Breast epithelium (tissue), 4 donors: ENCODE results near the gene FNIP2. TPM values are rescaled to one million over a fixed set of nuclear protein-coding genes. Genes with fewer than 3 reads are reported as not detected.
"Not testable (repeated sequence)": the region's sequence is repeated elsewhere in the genome, so short reads cannot be mapped to it uniquely, and the experiment has no call there.

Experiments used
- DNase-seq, 2 donors: peaks; one replicate each; pipeline ENCODE4 v3.0.0-alpha.2; 2019; ENCODE audit warnings: low spot score in 2 of 2
- H3K27ac ChIP-seq, 2 donors: fragments of 200-600 bp; sonication (generic) in 1 of 2; one replicate each; pipeline ENCODE4 v1.5.1; 2016 to 2019; ENCODE audit warnings: mild to moderate bottlenecking in 1 of 2
- H3K27me3 ChIP-seq, 2 donors: fragments of 200-600 bp; sonication (generic) in 1 of 2; one replicate each; pipeline versions ENCODE4 v1.5.1 to v1.6.0; 2017 to 2019; ENCODE audit warnings: control low read depth in 1 of 2, mild to moderate bottlenecking in 1 of 2
- H3K36me3 ChIP-seq: fragments of 200-600 bp; one replicate; pipeline ENCODE4 v1.5.1; 2019
- H3K4me1 ChIP-seq, 2 donors: fragments of 200-600 bp; sonication (generic); one replicate each; pipeline ENCODE4 v1.5.1; 2016 to 2019; ENCODE audit warnings: control low read depth in 1 of 2
- H3K4me3 ChIP-seq, 3 donors: fragments of 200-600 bp; sonication (generic); 1 replicate in 2 of 3; 2 replicates in 1 of 3; pipeline ENCODE4 v1.5.1; 2016 to 2019; ENCODE audit warnings: mild to moderate bottlenecking in 3 of 3, moderate library complexity in 2 of 3
- H3K9me3 ChIP-seq, 2 donors: fragments of 200-600 bp; sonication (generic) in 1 of 2; one replicate each; pipeline ENCODE4 v1.5.1; 2016 to 2019; ENCODE audit warnings: control low read depth in 1 of 2
- POLR2A ChIP-seq: fragments of 450-650 bp; IDR thresholded peaks from one replicate; pipeline ENCODE4 v1.6.1; 2016; ENCODE audit warnings: antibody characterized with exemption, mild to moderate bottlenecking, moderate library complexity
- POLR2AphosphoS5 ChIP-seq, 3 donors: sonication (generic); formaldehyde crosslinking; IDR thresholded peaks; one replicate each; pipeline ENCODE4 v1.6.1; 2017; ENCODE audit warnings: antibody characterized with exemption in 3 of 3
- intact Hi-C: fragments of 100-400 bp; cut with DNase I; formaldehyde crosslinking; loops from one replicate; pipeline ENCODE4 v1.15.1; 2023; ENCODE audit warnings: low total_unique reads
- total RNA-seq, 3 donors: library from RNA; depleted of rRNA; stranded (reverse); fragments of >200 nt; gene quantifications; one replicate each; pipeline ENCODE4 v1.1.0, GENCODE V29; 2016
- TF ChIP-seq, protein P1 (sequence below), 3 donors: fragments of 450-650 bp; IDR thresholded peaks; one replicate each; pipeline ENCODE4 v1.5.1; 2016 to 2017; ENCODE audit warnings: antibody characterized with exemption in 3 of 3, mild to moderate bottlenecking in 3 of 3, moderate library complexity in 3 of 3

FNIP2 gene
- total RNA-seq, 3 donors from 2014 or later: 40.3 to 70.4 (median 55.2) TPM

DNA sequence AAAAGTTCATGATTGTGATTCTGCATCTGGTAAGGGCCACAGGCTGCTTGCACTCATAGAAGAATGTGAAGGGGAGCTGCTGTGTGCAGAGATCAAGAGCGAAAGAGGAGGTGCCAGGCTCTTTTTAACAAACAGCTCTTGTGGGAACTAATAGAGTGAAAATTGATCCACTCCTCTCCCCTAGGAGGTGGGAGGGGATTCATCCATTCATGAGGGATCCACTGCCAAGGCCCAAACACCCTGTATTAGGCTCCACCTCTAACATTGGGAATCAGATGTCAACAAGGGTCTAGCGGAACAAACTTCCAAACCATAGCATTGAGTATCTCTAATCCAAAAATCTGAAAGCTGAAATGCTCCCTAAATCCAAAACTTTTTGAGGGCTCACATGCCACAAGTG, 29.2 kb upstream of the FNIP2 start:
- TF ChIP-seq, protein P1, sequence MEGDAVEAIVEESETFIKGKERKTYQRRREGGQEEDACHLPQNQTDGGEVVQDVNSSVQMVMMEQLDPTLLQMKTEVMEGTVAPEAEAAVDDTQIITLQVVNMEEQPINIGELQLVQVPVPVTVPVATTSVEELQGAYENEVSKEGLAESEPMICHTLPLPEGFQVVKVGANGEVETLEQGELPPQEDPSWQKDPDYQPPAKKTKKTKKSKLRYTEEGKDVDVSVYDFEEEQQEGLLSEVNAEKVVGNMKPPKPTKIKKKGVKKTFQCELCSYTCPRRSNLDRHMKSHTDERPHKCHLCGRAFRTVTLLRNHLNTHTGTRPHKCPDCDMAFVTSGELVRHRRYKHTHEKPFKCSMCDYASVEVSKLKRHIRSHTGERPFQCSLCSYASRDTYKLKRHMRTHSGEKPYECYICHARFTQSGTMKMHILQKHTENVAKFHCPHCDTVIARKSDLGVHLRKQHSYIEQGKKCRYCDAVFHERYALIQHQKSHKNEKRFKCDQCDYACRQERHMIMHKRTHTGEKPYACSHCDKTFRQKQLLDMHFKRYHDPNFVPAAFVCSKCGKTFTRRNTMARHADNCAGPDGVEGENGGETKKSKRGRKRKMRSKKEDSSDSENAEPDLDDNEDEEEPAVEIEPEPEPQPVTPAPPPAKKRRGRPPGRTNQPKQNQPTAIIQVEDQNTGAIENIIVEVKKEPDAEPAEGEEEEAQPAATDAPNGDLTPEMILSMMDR (IDR thresholded peaks at IDR 0.05): no peak
- TF ChIP-seq POLR2AphosphoS5 (IDR thresholded peaks at IDR 0.05): no peak
- TF ChIP-seq POLR2A: no peak
- no peak for DNase-seq
- intact Hi-C loops: no loop called here
- Histone ChIP-seq H3K27ac (no peak overlapping the region), H3K4me1 (no peaks in the 10 kb centered on the region), H3K36me3 (no peaks in the 10 kb centered on the region), H3K9me3 (no peaks in the 10 kb centered on the region), H3K27me3 (no peaks in the 10 kb centered on the region), H3K4me3 (no peak overlapping the region)

DNA sequence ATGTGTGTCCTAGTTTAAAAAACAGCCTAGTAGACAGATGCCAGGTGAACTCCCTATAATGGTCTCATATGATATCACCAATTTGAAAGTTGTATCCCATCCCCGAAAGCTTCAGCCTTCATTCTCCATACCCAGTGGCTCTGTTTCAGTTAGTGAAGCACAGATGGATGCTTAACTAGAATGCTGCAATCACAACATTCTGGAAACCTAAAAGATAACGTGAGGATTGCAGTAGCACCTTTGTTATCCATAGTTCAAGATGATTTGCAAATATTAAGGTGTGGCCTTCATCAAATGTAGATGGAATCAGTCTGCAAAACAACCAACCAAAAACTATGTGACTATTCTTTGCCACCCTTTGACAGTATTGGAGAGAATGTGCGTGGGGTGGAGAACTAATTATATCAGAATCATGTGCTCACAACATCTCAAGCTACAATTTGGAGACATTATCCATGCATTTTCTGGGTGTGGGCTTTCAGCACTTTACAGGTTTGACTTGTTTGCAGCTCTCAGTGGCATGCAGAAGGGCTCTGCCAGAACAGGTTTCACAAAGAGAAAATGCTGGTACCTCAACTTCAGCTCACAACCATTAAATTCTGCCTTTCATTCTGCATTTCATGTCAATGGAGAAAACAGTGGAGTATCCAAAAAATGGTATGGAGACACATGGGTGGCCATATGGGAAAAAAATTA, 27.4 kb upstream of the FNIP2 start:
- no peaks in the 10 kb centered on the region for H3K9me3 ChIP-seq
- H3K27me3 ChIP-seq: no peaks in the 10 kb centered on the region
- DNase-seq: no peak
- no peak overlapping the region for H3K27ac ChIP-seq
- no peaks in the 10 kb centered on the region for H3K4me1 ChIP-seq
- no peak overlapping the region for H3K4me3 ChIP-seq
- intact Hi-C loops: no loop called here
- TF ChIP-seq, protein P1 (IDR thresholded peaks at IDR 0.05): no peak
- TF ChIP-seq POLR2A (no peak), POLR2AphosphoS5 (IDR thresholded peaks at IDR 0.05) (no peak)
- no peaks in the 10 kb centered on the region for H3K36me3 ChIP-seq

DNA sequence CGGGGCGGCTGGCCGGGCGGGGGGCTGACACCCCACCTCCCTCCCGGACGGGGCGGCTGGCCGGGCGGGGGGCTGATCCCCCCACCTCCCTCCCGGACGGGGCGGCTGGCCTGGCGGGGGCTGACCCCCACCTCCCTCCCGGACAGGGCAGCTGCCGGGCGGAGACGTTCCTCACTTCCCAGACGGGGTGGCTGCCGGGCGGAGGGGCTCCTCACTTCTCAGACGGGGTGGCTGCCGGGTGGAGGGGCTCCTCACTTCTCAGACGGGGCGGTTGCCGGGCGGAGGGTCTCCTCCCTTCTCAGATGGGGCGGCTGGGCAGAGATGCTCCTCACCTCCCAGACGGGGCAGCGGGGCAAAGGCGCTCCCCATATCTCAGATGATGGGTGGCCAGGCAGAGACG, 22.3 kb upstream of the FNIP2 start:
- DNase-seq, H3K27ac ChIP-seq, H3K4me3 ChIP-seq, H3K27me3 ChIP-seq, H3K4me1 ChIP-seq, H3K36me3 ChIP-seq, H3K9me3 ChIP-seq, intact Hi-C loops: not testable (repeated sequence)

DNA sequence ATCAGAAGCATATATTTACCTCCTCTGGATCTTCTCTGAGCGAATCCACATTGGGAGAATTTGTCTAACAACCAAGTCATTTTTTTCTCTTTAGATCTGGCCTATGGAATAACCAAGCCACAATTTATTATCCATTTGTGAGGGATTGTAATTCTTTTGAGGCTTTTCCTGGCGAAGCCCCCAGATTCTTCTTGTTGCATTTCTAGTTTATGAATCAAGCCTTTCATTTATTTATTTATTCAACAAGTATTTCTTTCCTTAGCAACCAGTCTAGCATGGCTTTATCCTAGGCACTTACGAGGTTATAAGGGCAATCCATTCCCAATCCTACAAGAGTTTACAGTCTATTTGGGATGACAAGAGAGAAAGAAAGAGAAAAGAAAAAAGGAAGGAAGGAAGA, 18.4 kb upstream of the FNIP2 start:
- Histone ChIP-seq H3K27ac (no peak overlapping the region), H3K36me3 (no peaks in the 10 kb centered on the region), H3K9me3 (no peaks in the 10 kb centered on the region), H3K4me1 (no peaks in the 10 kb centered on the region), H3K27me3 (no peaks in the 10 kb centered on the region), H3K4me3 (no peak overlapping the region)
- TF ChIP-seq, protein P1 (IDR thresholded peaks at IDR 0.05): no peak
- TF ChIP-seq POLR2A (no peak), POLR2AphosphoS5 (IDR thresholded peaks at IDR 0.05) (no peak)
- intact Hi-C loops: no loop called here
- DNase-seq: no peak

DNA sequence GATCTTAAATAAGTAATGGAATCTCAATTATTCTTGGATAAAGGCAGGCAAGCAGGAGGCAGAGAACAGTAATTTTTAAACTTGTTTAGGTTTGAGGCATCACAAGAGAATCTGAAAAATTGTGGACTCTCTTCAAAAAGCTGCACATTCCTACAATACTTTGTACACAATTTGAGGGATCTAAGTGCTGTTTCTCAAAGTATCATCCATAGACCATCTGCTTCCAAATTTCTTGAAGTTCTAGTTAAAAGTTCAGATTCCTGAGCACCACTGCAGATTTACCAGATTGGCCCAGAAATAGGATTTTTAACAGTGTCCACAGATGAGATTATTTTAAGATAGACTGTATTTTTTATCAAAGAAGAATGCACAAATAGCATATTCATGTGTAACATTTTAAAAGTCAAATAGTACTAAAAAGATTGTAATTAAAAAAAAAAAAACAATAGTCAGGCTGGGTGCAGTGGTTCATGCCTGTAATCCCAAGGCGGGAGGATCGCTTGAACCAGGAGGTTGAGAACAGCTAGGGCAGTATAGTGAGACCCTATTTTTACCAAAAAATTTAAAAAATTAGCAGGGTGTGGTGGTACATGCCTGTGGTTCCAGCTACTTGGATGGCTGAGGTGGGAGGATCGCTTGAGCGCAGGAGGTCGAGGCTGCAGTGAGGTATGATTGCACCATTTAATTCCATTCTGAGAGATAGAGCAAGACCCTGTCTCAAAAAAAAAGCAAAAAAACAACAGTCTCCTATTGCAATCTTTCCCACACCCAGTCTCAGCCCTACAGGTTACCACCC, 14.2 kb upstream of the FNIP2 start:
- Histone ChIP-seq H3K9me3 (no peaks in the 10 kb centered on the region), H3K36me3 (no peaks in the 10 kb centered on the region), H3K4me3 (no peak overlapping the region), H3K27ac (no peak overlapping the region), H3K27me3 (no peaks in the 10 kb centered on the region), H3K4me1 (no peaks in the 10 kb centered on the region)
- TF ChIP-seq POLR2A: no peak
- TF ChIP-seq POLR2AphosphoS5 (IDR thresholded peaks at IDR 0.05): no peak
- TF ChIP-seq, protein P1 (IDR thresholded peaks at IDR 0.05): no peak
- no peak for DNase-seq
- intact Hi-C loops: no loop called here

DNA sequence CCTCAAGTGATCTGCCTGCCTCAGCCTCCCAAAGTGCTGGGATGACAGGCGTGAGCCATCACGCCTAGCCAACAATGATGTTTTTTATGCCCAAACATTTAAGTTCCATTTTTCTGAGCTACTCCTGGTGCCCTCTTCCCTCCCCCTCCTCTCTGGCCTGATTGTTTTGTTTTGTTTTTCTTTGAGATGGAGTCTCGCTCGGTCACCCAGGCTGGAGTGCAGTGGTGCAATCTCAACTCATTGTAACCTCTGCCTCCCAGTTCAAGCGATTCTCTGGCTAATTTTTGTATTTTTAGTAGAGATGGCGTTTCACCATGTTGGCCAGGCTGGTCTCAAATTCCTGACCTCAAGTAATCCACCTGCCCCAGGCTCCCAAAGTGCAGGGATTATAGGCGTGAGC, 13.0 kb upstream of the FNIP2 start:
- H3K9me3 ChIP-seq, H3K4me3 ChIP-seq, H3K27me3 ChIP-seq, DNase-seq, H3K4me1 ChIP-seq, H3K36me3 ChIP-seq, H3K27ac ChIP-seq, intact Hi-C loops: not testable (repeated sequence)
